SK-N-MC (cell line): ENCODE results near the gene BBS12.

Source experiments
- EZH2 ChIP-seq: fragments of 200-600 bp; sonication (generic); IDR thresholded peaks from one replicate; pipeline ENCODE4 v1.6.1; 2017; ENCODE audit warnings: antibody characterized with exemption
- FOXP2 ChIP-seq: optimal IDR thresholded peaks from 2 replicates; pipeline ENCODE3; 2011; ENCODE audit warnings: mild to moderate bottlenecking, moderate library complexity; ENCODE audit not compliant: insufficient read depth; ENCODE audit errors: extremely low read length, control extremely low read depth
- POLR2AphosphoS5 ChIP-seq: IDR thresholded peaks from 2 replicates; pipeline ENCODE4 v1.6.1; 2012; ENCODE audit warnings: mild to moderate bottlenecking, low read depth, low read length, borderline replicate concordance

GRCh38 chr4:122710434-122711308, 21.8 kb upstream of the BBS12 start:
- no peak for TF ChIP-seq POLR2AphosphoS5
- no peak for TF ChIP-seq EZH2
- no peak for TF ChIP-seq FOXP2
